ENCODE measurements around the gene SOX9. TPM values are rescaled to one million over a fixed set of nuclear protein-coding genes. Genes with fewer than 3 reads are reported as not detected.

Gene SOX9
- total RNA-seq (2014; rRNA removed; shearing (Covaris generic)), result 7.4 and 8.4 TPM in 2 replicates

- peak; percentile 98 for DNase-seq (ENCODE audit: low read depth)
These were observed at the start of gene SOX9 for GRCh38 chr17:72120642-72121163. Gene SOX9 (plus strand): TSS chr17:72121020. CDS start chr17:72121392, 372 bp downstream.

GRCh38 chr17:72071330-72071729 lies 49.5 kb upstream of the SOX9 start:
- DNase-seq (ENCODE audit: low read depth), result no peak

- DNase-seq (ENCODE audit: low read depth), result no peak
These were observed 44.7 kb upstream of the SOX9 start for GRCh38 chr17:72075995-72076677.

DNA sequence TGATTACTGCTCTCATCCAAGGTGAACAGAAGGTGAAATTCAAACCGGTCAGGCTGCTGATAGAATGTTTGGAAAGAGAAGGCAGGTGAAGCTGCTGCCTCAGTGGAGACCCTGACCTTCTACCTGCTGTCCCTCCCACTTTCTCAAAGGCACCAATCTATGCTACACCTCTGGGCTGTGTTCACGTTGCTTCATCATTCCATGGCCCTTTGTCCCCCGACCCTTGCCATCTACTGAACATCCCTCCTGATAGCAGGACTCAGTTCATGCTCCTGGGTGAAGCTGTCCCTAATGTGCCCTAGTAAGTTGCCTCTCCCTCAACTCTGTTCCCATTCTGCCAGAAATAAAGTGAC lies 44.2 kb upstream of the SOX9 start:
- no peak for DNase-seq (ENCODE audit: low read depth)

DNA sequence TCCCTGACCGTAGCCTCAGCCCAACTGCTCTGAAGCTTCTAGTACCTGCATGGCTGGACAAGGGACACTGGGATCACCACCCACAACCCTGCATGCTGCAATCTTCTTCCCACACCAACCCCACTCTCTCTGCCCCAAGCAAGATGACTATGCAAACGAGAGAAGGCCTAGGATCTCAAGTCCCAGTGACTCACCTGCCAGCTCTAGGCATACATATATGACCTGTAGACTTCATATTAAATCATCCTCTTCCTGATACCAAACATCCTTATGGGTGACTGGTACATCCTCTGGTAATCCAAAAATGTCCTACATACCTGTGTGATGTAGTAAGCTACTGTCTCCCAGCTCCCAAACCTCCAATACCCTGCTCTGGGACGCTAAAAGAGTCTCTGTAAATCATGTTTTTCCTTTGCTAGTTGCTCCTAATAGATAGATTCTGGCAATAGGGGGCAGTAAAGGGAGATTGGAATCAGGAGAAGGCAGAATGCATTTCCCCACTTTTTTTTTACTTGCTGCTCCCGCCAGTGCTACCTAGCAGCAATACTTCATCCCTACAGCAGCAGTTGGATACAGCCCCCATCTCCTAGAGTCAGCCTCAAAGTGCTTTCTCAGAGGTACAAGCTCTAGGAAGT lies 43.4 kb upstream of the SOX9 start:
- DNase-seq (ENCODE audit: low read depth), result peak; percentile 28

DNA sequence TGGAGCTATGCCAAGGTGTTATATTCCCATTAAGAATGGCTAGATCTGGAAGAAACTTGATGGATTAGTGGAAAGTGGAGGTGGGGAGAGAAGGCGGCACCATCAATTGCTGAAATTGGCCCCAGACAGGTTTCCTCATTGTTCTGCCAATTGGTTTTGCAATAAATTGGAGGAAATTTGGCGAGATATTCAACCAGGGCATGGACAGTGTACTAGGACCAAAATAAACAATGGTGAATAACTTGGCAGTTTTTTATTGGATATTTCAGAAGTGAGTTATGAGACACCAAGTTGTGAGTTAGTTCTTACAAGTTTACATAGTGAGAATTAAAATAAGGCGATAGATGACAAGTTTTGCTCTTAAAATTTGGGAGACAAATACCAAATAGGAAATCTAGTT lies 41.1 kb upstream of the SOX9 start:
- no peak for DNase-seq (ENCODE audit: low read depth)

GRCh38 chr17:72087876-72088275 lies 32.9 kb upstream of the SOX9 start:
- no peak for DNase-seq (ENCODE audit: low read depth)

- no peak for DNase-seq (ENCODE audit: low read depth)
These were observed 31.3 kb upstream of the SOX9 start for GRCh38 chr17:72089453-72089987.

GRCh38 chr17:72090108-72090507 lies 30.7 kb upstream of the SOX9 start:
- DNase-seq (ENCODE audit: low read depth), result no peak

DNA sequence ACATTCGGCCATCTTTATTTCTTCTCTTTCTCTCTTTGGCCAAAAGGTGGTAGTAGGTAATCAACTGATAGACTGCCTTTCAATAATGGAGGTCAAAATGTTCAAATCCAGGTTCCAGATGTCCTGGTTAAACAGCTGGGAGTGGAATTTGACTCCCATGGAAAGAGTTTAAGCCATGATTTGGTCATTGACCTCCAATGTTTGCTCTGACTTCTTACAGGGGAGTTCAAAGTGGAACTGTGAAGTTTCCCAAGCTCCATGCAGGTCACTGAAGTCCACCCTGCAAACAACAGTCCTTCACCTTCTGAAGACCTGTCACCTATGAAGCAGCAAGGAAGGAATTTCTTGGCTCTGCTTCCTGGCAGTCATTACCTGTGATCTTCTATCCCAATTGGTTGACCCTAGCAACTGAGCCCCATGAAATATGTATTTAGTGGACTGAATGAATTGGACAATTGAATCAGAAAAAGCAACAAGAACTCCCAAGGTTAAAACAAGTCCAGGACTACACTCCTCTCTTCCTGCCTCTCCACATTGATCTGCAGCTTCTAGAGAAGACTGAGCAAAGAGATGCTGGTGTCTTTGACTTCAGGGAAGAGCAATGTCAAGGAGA lies 28.0 kb upstream of the SOX9 start:
- no peak for DNase-seq (ENCODE audit: low read depth)

GRCh38 chr17:72093707-72094106 lies 27.1 kb upstream of the SOX9 start:
- DNase-seq (ENCODE audit: low read depth), result no peak

DNA sequence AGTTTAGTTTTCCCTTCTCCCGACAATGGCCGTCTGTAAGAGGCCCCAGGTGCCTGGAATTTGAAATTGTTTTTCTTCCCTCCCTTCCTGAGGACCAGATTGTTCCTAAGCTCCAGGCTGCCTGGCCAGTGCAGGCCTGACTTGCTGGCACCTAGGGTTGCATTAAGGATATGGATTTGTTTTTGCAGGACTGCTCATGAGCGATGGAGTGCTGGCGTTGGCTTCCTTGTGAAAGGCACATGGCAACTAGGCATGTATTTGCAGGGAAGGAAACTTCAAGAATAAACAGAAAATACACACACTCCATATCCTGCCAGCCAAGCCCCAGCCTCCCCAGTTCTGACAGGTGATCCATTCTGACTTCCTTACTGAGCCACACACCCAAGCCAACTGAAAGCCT lies 25.5 kb upstream of the SOX9 start:
- no peak for DNase-seq (ENCODE audit: low read depth)

DNA sequence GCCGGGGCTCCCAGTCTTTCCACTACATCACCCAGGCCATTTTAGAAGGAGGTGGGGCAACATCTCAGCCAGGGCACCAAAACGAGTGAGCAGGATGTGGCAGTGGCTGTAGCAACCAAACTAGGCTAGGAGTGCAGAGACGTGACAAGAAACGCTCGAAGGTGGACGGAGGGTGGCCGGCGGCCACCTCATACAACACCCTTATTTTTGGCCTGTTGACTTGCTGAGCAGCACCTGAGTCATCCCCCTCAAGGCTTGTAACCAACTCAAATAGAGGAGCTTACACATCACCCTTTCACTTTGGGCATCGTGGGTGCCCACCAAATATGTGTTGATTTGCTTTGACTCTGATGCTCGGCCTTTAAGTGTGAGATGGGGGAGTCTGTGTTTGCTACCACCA lies 23.7 kb upstream of the SOX9 start:
- peak; percentile 27 for DNase-seq (ENCODE audit: low read depth)

GRCh38 chr17:72099919-72100318 lies 20.9 kb upstream of the SOX9 start:
- DNase-seq (ENCODE audit: low read depth), result no peak

DNA sequence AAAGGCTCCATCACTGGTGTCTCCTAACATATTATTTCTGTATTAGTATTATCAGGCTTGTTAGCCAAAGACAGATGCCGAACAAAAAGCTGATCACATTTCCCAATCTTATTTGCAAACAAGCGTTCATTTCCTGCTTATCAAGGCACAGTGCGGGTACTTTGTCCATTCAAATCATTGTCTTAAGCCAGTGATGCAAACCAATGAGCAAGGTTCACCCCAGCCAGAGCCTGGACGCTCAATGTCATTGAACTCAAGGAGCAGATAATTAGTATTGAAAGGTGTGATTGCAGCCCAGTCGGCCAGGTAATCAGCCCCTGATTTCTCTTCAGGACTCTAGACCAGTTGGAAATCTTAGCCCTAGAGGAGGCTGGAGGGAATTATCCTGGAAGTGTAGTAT lies 20.4 kb upstream of the SOX9 start:
- no peak for DNase-seq (ENCODE audit: low read depth)

DNA sequence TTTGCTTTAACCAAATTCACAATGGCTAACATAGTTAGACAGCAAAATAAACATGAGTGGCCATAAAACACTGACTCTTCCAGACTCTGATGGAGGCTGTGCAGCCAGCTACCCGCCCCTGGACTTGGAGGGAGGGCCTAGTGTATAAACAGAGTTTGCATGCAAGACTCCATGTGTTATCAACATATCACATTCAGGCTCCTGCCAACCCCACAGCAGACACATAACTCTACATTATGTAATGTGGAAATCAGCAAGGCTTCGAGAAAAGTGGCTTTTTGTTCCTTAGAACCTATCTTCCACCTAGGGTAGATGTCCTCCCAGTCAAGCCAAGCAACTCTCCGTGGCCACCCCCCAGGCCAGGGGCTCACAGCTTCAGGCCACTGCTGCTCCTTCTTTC lies 19.3 kb upstream of the SOX9 start:
- no peak for DNase-seq (ENCODE audit: low read depth)

DNA sequence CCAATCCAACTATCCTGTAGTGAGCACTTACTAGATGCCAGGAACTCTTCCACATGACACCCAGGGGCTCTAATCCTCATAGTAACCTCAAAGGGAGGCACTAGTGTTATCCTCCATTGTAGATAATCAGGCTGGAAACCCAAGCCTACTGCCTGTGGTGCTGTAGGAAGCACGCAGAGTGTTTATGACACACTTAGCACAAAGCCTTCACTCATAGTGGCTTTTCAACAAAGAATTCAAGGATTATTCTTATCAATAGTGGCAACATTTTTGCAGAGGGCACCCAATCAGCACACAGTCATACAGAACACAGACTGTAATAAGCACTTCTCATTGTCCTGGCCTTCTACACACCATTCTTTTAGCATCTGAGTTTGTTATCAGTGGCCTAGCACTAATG lies 18.5 kb upstream of the SOX9 start:
- DNase-seq (ENCODE audit: low read depth), result no peak

- DNase-seq (ENCODE audit: low read depth), result no peak
These were observed 16.5 kb upstream of the SOX9 start for GRCh38 chr17:72104164-72104862.

DNA sequence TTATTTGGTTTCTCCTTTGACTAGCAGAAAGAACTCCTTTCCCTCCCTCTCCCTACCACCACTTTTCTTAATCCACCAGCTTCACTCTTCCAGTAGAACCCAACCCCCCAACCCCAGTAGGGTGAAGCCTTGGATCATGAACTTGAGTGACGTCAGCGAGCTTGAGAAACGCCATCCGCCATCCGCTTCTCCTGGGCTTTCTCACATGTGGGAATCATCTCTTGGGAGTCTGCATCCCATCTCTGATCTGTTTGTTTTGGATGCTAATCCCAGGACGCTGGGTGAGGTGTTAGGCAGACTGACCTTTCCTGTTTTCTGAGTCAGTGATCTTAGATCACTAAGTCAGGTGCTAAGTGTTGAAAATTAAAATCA lies 16.0 kb upstream of the SOX9 start:
- no peak for DNase-seq (ENCODE audit: low read depth)

DNA sequence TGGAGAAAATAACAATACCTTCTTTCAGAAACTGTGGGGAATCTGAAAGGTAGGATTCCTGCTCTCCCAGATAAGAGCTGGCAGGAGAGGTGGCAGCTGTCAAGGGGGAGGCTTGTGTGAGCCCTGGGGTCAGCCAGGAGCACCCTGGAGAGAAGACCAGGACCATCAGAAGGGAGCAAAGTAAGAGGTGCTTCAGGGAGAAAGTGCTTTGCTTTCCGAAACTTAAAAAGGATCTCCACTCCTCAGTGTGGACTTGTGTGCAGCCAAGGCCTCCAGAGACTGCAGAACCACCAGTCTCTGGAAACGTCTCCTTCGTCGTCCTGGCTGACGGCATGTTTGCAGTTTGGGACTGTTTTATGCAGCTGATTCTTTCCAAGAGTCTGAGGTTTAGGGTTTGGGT lies 13.7 kb upstream of the SOX9 start:
- DNase-seq (ENCODE audit: low read depth), result no peak

GRCh38 chr17:72110231-72110941 lies 10.4 kb upstream of the SOX9 start:
- DNase-seq (ENCODE audit: low read depth), result no peak

- DNase-seq (ENCODE audit: low read depth), result no peak
These were observed 9.9 kb upstream of the SOX9 start for GRCh38 chr17:72110942-72111318.
